Fibroblast of skin of right quadriceps (primary cell): Measurements from ENCODE around the gene SLC25A47.
"Not testable (repeated sequence)": the region's sequence is repeated elsewhere in the genome, so short reads cannot be mapped to it uniquely, and the experiment has no call there.

ENCODE experiments used
- DNase-seq: peaks from one replicate; pipeline ENCODE4 v3.0.0-alpha.2; 2013

SLC25A47 gene

DNA sequence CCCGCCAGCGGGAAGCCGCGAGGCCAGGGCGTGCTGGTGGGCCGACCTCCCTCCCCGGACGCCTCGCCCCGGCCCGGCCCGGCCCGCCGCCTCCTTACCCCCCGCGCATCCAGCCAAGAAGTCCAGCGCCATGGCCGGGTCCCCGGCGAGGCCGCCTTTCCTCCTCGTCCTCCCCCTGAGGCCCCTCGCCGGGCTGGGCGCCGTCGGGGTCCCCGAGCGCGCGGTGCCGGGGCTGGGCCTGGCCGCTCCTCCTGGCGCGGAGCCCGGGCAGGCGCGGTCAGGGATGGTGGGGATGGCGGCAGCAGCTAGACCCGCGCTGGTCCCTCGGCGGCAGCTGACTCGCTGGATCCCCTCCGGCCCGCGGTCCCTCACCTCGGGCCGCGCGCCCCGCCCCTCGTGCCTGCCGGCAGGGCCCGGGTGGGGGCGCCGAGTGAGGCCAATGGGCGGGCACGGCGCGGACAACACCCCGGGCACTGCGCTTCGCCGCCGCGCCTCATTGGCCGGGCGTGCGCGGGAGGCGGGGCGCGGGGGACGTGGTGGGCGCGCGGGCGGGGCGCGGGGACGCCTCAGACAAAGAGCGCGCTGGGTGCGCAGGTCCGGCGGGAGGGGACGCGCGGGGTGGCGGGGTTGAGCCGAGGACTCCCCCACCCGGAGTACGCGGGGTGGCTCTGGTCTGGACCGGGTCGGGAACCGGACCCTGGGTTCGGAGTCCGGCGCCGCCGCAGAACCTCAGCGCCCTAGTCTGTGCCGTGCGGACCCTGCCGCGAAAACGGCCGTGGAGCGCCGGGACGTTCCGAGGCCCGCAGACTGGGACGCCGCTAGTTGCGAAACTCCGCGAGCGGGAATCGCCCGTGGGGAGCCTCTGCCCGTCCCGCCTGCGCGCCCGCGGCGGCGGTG lies 16.8 kb upstream of the SLC25A47 start, which contains the start of gene SLC25A29:
Gene SLC25A29, minus strand, starts transcription at position 344 of the 897 bp plus-strand sequence. Its CDS starts 212 bp downstream, at position 132.
- peak; percentile 87 for DNase-seq

GRCh38 chr14:100306998-100307765 lies 16.0 kb upstream of the SLC25A47 start:
- no peak for DNase-seq

GRCh38 chr14:100307766-100308426 lies 15.2 kb upstream of the SLC25A47 start:
- no peak for DNase-seq

DNA sequence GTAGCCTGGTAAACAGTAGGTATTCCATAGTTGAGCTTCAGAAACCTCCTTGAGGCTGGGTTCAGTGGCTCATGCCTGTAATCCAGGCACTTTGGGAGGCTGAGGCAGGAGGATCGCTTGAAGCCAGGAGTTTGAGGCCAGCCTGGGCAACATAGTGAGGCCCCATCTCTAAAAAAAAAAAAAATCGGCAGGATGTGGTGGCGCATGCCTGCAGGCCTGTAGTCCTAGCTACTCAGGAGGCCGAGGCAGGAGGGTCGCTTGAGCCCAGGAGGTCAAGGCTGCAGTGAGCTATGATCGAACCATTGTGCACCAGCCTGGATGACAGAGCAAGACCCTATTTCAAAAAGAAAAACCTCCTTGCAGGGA lies 14.7 kb upstream of the SLC25A47 start:
- DNase-seq, result not testable (repeated sequence)

DNA sequence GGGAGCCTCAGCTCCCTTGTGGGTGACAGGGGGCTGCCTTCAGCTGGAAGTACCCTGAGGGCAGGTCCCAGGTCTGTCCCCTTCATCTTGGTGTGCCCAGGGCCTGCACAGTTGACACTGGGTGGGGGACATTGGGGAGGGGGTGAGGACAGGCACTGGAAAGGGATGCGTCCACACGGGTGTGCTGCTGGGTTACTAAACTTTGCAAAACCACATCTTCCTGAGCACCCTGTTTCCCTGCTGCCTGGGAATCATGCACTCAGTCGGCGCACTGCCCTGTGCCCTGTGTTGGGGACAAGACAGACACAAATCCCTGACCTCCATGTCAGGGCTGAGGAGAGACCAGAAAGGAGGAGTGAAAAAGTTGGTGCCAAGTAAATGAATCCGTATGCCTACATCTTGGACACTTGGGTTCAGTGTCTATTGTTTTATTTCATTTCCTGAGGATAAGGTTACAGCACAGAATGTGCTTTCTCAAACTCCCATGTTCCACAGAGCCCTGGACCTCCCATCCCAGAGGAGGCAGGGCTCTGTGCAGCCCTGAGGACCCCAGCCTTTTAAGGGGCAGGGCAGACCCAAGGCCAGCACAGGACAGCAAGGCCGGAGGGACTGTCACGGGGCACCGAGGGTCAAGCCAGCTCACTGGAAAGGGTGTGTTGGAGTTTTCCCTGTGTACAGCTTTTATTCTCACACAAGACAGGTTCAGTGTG lies 14.0 kb upstream of the SLC25A47 start:
- no peak for DNase-seq

DNA sequence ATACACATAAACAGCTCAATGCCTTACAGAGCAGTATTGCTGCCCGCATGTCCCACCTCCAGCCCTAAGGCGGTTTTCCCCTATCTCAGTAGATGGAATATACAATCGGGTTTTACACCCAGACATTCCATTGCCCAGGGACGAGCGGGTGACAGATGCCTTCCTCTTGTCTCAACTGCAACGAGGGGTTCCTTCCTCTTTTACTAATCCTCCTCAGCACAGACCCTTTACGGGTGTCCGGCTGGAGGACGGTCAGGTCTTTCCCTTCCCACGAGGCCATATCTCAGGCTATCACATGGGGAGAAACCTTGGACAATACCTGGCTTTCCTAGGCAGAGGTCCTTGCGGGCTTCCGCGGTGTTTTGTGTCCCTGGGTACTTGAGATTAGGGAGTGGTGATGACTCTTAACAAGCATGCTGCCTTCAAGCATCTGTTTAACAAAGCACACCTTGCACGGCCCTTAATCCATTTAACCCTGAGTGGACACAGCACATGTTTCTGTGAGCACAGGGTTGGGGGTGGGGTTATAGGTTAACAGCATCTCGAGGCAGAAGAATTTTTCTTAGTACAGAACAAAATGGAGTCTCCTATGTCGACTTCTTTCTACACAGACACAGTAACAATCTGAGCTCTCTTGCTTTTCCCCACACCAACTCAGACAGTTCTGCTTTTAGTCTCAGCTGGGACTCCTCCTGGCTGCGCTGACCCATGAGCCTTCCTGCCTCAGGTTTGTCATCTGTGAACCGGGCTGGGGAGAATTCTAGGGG lies 10.8 kb upstream of the SLC25A47 start:
- not testable (repeated sequence) for DNase-seq

DNA sequence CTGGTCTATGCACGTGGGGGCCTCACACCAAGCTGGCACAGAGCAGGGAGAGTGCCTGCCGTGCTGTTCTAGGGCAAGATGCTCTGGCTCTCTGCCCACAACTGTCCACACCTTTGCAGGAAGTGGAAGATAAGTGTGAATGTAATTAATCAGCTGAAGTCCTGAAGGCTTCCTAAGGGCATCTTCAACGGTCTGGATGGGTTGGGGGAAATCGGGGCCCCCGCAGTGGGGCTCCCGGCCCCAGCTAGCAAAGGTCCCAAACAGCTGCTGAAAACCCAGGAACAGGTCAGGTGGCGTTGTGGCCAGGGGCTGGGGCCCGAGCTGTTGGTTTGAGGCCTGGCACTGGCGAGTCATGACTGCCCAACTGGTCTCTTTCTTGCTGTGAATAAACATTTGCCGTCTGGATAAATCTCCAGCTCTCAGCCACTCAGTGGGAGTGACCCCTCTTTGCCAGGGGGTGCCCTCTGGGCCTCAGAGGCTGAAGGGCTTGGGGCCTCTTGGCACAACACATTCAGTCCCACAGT lies 10.2 kb upstream of the SLC25A47 start:
- no peak for DNase-seq

DNA sequence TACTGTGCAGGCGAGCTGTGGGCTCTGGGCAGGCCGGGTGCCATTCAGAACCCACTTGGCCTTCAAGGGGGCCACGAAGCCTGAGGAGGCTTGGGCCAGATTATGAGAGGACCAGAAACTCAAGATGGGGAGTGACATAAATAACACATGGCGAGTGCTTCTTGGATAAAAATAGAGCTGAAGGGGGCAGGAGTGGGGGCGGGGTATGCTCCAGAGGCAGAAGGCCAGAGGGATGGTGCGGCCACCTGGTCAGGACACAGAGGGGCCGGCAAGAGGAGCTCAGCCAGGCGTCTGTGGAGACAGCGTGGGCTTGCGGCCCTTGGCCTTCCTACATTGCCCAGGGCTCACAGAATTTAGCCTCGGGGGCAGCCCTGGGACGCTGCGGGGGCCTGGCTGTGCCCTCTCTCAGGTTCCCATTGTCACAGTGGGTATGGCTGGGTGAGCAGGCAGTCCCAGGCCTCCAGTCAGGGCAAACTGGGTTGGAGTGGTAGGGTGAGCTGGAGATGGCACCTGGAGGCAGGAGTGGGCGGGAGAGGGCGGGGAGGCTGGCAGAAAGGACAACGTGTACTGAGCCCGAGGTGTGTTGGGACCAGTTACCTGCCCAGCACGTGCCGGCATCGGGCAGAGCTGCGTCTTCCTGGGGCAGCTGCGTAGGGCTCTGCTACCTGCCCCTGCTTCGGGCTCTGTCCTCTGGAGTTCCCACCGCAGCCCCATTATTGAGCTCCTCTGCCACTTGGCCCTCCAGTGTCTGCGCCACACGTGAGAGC lies 9.5 kb upstream of the SLC25A47 start:
- no peak for DNase-seq

GRCh38 chr14:100314724-100315123 lies 8.4 kb upstream of the SLC25A47 start:
- no peak for DNase-seq

DNA sequence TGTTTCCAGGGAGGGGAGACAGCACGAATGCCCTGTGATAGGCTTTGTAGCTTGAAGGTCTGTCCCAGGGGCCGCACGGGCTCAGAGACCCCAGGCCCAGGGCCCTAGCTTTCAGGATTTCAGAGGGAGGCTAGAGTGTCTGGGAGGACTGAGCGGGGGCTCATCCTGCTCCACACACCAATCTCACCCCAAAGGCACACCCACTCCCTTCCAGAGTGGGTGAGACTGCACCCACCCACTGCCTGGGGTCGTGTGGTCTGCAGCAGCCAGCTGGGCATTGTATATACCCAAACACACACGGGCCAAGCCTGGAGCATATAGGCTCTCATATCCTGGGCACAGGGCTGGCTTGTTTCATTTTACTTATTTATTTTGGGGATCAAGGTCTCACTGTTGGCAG lies 5.8 kb upstream of the SLC25A47 start:
- DNase-seq, result no peak

GRCh38 chr14:100317912-100318808 lies 5.0 kb upstream of the SLC25A47 start:
- peak; percentile 55 for DNase-seq

DNA sequence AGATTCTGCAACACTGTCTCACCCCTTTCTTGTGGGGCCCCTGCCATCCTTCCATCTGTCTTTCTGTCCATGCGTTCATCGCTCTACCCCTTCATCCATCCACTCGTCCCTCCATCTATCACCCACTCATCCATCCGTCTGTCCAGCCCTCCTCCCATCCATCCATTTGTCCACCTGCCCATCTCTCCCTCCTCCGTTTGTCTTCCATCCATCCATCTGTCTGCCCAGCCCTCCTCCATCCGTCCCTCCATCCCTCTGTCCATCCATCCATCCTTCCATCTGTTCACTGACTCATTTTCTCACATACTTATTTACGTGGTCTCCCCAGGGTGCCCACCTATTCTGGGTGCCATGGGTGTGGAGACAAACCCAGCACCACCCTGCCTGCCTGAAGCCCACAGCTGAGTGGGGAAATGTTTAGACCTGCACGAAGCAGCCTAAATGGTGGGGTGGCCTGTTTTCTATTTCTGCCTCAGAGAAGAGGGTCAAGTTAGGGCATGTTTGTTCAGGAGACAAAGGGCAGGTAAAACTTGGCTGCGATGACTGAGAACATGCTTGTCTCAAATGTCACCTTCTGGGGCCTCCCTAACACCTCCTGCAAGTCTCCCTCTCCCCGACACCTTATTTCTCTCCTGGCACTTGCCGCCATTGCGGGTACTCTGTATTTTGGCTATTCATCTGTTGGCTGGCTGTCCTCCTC lies 2.8 kb upstream of the SLC25A47 start:
- no peak for DNase-seq

GRCh38 chr14:100321473-100322137 lies 1.5 kb upstream of the SLC25A47 start:
- DNase-seq, result no peak

- no peak for DNase-seq
Measured at GRCh38 chr14:100322138-100322957, 791 bp upstream of the SLC25A47 start.

- no peak for DNase-seq
Measured at GRCh38 chr14:100323942-100324307, 786 bp downstream of the SLC25A47 start.

DNA sequence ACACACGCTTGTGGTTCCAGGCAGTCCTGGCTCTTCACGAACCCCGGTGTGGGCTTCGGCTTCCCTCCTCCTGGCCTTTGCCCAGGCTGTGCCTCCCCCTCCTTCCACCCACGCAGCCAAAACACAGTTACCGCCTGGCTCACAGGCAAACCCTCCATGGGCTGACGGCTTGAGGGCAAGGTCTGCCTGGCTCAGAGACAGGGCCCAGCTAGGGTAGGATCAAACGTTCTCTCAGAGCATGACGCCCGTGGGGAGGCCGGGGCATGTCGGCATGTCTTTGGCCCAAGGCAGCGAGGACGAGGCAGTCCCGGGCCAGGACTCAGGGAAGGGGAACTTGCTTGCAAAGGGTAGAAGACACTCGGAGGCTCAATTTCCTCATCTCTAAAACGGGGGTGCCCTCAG lies 2.1 kb downstream of the SLC25A47 start:
- no peak for DNase-seq

DNA sequence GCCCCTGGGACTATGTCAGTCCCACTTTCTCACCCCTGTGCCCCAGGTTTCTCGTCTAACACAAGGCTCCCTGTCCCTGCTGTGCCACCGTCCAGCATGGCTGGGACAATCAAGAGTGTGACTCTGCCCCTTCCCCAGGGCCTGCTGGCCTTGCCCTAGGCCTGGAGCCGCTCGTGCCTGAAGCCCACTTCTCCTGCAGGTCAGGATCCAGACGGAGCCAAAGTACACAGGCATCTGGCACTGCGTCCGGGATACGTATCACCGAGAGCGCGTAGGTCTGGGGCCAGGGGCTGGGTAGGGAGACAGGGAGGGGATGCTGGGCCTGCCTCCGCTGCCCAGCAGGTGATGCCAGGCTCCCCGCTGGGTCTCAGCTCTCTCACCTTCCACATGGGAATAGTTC lies 2.8 kb downstream of the SLC25A47 start:
- no peak for DNase-seq

DNA sequence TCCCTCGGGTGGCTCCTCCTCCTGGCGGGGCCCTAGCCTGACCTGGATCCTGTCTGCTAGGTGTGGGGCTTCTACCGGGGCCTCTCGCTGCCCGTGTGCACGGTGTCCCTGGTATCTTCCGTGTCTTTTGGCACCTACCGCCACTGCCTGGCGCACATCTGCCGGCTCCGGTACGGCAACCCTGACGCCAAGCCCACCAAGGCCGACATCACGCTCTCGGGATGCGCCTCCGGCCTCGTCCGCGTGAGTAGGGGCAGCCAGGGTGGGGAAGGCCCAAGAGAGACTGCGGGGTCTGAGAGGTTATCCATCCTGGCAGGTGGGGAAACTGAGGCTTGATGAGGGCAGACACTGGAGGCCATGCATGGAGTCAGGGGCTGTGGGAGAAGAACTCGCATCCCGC lies 4.0 kb downstream of the SLC25A47 start:
- no peak for DNase-seq
